Left renal pelvis (tissue), 4 donors: ENCODE results near the gene ANKRD40CL. TPM values are rescaled to one million over a fixed set of nuclear protein-coding genes. Genes with fewer than 3 reads are reported as not detected.

Experiments
- DNase-seq, 4 donors: peaks; one replicate each; pipeline ENCODE4 v3.0.0-alpha.2; 2013; ENCODE audit warnings: low read depth in 4 of 4, low spot score in 3 of 4
- polyA plus RNA-seq, 4 donors: library from polyadenylated mRNA; unstranded; fragments of 120-200 nt; gene quantifications; one replicate each; pipeline ENCODE4 v1.2.1, GENCODE V29; 2013; ENCODE audit not compliant: insufficient read length in 4 of 4

ANKRD40CL gene
- polyA plus RNA-seq, 4 donors: 0.17 to 0.60 (median 0.35) TPM; not detected in 1

DNA sequence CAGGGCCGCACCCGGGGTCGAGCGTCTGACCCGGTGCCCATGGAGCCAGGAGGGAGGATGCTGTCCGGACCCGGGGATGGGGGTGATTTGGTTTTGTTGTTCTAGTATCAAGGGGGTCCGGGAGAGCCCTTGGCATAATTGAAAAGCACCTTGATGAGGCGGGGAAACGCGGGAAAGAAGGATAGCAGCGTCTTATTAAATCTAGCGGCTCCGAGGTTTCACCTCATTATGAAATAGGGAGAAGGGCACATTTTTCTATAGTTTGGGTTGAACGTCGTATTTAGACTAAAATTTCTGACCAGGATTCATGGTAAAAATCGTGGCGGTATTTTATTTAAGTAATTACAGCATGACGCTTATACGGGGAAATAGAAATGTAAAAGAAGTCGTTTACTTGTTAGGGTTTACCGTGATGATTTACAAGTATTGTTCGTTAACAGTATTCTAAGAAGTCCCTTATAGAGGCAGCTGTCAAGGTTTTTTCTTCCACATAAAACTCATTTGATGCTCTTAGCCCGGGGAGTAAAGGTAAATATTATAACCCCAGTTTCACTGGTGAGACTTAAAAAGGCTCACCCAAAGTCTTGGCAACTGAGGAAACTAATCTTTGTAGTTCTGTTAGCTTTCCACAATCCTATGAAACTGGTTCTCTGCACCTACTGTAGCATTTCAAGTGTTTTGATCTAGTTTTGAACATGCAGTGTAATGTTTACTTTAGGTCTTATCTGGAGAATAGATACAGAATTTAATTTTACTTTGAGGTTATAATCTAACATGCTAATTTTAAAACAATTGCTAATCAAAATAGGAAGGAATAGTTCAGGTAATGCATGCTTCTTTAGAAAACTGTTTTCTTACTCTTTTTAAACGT is 47.2 kb downstream of the ANKRD40CL start:
- DNase-seq: no peak

DNA sequence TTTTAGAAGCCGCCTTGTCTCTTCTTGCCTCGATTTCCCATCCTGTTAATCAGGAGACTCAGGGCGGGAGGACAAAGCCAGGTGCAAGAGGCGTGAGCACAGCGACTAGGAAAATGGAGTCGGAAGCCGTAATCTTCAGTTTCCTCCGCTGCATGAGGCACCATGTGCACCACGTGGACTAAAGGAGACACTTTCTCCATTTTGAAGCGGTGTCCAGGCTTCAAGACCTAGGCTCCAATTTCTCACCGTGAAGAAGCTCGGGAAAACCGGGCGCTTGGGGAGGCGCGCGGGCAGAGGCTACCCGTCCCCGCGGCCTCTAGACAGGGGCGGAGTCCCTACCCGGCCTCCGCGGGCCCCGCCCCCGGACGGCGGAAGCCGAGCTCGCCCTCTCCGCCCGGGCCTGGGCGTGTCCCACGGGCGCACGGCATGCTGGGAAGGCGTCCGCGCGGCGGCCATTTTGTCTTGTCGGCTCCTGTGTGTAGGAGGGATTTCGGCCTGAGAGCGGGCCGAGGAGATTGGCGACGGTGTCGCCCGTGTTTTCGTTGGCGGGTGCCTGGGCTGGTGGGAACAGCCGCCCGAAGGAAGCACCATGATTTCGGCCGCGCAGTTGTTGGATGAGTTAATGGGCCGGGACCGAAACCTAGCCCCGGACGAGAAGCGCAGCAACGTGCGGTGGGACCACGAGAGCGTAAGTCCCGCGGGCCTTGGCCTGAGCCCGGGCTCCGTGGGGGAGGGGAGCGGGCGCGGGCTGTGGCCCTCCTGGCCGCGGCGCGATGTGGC is 48.0 kb downstream of the ANKRD40CL start, which contains the start of gene LUC7L3:
Gene LUC7L3 (plus strand): TSS at position 460 of the 780 bp plus-strand sequence. CDS start 130 bp downstream, at position 590.
- DNase-seq: peak; percentile 89 to 93 (median 90)

DNA sequence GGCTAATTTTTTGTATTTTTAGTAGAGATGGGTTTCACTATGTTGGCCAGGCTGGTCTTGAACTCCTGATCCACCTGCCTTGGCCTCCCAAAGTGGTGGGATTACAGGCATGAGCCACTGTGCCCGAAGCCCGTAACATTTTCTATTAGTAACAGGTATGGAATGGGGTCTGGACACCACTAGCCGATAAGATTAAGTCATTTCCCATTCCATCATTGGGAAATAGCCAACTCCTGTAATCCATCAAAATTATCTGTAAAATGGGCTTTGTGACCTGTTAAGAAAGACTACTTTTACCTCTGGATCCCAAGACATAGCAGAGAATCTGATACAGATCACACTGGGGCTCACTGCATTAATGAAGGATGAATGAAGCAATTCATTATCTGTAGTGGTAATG is 51.8 kb downstream of the ANKRD40CL start:
- DNase-seq: no peak

DNA sequence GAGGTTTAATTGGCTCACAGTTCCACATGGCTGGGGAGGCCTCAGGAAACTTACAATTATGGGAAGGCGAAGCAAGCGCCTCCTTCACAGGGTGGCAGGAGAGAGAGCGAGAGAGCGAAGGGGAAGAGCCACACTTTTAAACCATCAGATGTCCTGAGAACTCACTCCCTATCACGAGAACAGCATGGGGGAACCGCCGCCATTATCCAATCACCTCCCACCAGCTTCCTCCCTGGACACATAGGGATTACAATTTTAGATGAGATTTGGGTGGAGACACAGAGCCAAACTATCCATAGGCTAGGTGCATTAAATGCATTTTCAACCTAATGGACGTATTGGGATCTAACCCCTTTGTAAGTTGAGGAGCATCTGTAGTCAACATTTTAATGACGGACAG is 54.7 kb downstream of the ANKRD40CL start:
- DNase-seq: no peak

Other genes with a start within 250 kb of the ANKRD40CL start
- gene EPN3, start 234.8 kb downstream of the ANKRD40CL start, polyA plus RNA-seq: 10 to 100 TPM in 2 of 4 donors, 1 to 10 TPM in 2; 1.6 to 16.0 (median 10.0) TPM
- 10 to 100 TPM; 29.4 to 70.4 (median 50.9) TPM for gene SPATA20, start 220.3 kb downstream of the ANKRD40CL start, polyA plus RNA-seq
- 10 to 100 TPM in 1 of 4 donors, 1 to 10 TPM in 3; 6.3 to 13.8 (median 7.4) TPM for gene CACNA1G, start 206.8 kb downstream of the ANKRD40CL start, polyA plus RNA-seq
- 10 to 100 TPM in 2 of 4 donors, 1 to 10 TPM in 1, under 1 TPM in 1; 0.63 to 12.2 (median 7.8) TPM for gene ABCC3, start 132.6 kb downstream of the ANKRD40CL start, polyA plus RNA-seq
- 10 to 100 TPM; 46.3 to 48.6 (median 47.2) TPM for gene ANKRD40, start 59.6 kb downstream of the ANKRD40CL start, polyA plus RNA-seq
- gene LUC7L3, start 47.9 kb downstream of the ANKRD40CL start, polyA plus RNA-seq: 100 to 1,000 TPM; 490 to 744 (median 572) TPM
- gene WFIKKN2, start 68.1 kb upstream of the ANKRD40CL start, polyA plus RNA-seq: 10 to 100 TPM in 1 of 4 donors, 1 to 10 TPM in 3; 1.3 to 12.5 (median 1.4) TPM
- gene TOB1, start 98.8 kb upstream of the ANKRD40CL start, polyA plus RNA-seq: 10 to 100 TPM; 45.2 to 70.8 (median 47.9) TPM